Stimulated activated CD4-positive, alpha-beta T cell treated with anti-CD3 and anti-CD28 coated beads, TNF-alpha, amount 100 ng/mL, for 24 hours (primary cell): ENCODE measurements around the gene ADCY1.

Source experiments
- DNase-seq, 3 experiments: peaks; one replicate each; pipeline ENCODE4 v3.0.0-alpha.2; 2020; ENCODE audit warnings: low read depth in 3 of 3

The ADCY1 gene

DNA sequence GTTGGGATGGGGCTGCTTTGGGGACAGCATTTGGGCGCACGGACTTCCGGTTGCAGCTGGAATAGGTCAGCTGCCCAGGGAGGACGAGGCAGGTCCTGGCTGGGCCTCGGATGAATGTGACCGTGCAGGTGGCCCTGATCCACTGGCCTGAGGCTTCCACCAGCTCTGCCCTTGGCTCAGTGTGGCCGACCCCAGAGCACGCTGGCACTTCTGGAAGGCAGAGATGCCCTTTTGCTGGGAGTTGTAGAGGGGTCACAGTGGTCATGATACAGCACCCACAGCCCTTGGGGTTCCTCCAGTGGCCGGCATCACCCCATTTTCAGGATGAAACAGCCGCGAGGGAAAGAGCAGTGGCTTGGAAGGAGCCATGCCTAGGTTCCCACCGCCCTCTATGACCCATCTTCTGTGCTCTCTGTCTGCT, 19.0 kb downstream of the ADCY1 start:
- DNase-seq: no peak

DNA sequence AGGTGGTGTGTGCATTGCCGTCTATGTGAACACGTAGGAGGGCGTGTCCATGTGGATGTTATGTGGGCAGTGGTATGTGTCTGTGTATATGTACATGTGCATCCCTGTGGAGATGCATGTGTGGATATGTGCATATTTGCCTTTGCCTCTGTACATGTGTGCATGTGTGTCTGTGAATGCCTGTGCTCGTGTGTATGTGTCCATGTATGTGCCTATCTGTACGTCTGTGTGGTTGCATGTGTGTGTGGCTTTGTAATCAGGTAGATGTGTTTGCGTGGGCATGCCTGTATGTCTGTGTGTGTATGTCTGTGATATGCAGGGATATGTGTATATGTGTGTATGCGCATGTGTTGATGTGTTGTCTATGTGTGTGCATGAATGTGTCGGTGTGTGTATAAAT, 19.7 kb downstream of the ADCY1 start:
- DNase-seq: no peak

DNA sequence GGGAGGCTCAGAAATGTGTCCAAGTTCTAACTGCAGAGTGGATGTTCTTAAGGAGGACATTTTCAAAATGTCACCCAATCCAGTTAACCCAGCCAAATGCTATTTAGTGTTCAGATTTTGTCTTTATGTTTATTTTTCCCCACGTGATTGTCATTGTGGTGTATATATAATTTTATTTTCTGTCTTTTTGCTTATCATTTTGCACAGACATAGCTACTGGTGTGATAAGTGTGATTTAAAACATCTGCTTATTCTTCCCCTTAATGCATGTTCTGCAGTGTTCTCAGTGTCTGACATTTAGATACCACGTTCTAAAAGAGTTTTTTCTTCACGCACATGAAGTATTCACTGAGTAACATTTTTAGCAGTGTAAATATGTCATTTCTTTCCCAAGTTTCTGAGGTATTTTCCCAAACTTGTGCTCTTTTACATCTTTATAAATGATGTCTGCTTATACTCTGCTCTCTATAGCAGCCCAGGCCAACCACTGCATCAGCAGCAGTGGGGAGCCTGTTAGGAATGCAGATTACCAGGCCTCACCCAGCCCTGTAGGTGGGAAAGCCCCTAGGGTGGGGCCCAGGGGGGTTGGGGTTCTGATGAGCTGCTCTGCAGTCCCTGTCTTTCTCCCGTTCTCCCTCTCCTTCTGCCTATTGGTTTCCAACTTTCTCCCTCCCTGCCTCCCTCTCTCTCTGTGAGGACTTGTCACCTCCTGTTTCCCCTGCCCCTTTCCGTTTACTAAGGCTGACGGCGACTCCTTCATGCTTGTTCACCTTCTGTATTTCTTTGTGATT, 20.8 kb downstream of the ADCY1 start:
- DNase-seq: no peak

DNA sequence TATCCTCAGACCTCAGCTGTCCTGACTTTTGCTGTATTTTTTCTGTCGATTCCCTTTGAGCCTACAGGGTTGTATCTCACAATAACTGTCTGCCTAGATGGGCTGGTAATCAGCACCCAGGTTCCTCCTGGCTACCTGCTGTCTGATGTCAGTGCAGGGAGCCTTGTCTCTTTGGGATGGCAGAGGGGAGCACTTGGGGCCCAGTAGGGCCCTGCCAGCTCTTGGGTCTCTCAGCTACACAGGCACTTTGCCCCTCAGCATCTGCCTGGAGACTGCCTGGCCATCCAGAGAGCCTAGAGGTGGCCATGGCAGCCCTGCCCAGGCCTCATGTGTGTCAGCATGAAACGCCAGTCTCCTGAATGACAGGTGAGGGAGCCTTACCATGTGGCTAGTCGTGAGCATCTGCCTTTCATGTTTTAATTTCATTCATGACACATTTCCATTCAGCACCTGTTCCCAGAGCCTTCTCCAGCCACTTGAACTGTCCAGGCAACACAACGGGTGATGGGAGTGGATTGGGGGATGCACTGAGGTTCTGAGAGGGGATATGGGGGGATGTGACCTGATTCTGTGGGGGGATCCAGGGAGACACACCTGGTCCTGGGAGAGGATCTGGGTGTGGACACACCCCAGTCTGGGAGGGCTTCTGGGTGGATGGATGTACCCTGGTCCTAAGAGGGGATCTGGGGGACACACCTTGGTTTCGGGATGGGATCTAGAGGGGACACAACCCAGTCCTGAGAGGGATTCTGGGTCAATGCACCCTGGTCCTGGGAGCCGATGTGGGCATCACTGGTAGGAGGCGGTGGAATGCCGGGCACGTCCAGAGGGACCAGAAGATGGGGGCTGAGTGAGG, 21.9 kb downstream of the ADCY1 start:
- no peak for DNase-seq

DNA sequence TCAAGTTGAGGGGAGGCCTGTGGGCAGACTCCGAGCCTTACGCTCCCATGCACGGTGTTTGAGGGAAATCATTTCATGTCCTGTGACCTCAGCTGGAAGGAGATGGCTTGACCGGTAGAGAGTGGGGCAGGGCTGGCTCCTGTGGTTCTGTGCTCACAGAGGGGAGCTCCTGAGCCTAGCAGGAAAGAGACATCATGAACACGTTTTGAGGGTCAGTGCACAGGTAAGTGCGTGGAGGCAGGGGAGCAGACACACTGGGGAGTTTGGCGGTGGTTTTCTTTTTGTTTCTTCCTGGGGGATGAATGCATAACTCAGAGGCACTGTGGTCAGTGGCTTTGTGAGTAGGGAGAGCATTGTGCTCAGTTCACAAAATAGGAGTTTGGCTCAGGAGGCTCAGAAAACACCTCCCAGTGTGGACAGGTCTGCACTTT, 22.5 kb downstream of the ADCY1 start:
- DNase-seq: no peak

DNA sequence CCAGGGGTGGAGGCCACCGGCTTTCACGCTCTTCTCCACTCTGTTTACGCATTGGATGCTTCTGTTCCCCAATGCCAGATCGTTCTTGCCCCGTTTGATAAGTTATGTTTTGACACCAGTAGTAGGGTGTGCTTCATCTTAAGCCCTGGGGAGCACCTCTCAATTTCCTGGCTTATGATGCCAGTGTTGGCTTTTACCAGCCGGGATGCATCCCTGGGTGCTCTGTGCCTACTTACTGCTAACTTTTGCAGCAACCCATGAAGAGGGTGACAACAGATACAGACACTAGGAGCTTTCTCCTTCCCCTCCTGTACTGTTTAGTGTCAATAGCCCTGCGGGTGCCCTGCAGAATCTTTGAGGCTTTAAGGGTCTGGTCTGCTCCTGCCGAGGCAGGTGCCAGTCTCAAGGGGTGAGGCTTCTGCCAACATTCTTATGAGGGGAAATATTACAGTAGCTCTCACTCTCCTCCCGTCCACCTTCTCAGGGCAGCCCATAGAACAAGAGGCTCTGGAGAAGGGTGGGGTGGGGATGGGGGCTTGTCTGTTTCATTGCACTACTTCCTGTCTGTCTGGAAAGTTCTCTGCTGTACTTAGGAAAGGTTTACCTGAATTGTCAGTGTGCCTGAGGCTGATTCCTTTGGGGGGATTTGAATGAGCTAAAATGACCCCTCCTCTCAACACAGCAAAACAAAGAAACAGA, 23.3 kb downstream of the ADCY1 start:
- no peak for DNase-seq

DNA sequence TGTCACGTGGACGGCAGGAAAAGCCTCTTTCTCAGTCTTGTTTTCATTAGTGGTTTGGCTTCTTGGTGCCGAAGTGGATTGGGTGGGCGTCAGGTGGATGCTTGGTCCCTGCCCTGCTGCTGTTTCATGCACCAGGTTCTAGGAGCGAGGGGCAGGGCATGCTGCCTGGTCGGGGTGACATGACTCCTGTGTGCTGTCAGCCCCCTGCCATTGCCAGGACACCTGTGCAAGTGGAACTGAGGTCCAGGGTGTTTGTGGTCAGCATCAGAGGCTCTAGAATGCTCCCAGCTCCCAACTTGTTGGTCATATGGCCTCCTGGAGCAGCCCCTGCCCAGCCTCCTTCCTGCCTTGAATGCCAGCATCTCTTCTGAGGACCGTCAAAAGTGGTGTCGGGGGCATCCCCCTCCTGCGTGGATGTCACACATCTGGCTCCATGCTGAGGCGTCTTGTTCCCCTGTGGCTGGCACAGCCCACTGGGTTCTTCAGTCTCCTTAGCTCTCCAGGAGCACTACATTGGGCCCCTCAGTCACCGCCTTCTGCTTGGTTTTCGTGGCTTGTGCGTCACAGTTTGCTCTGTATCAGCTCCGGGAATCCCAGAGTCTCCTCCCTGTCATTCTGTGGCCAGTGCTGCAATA, 24.8 kb downstream of the ADCY1 start:
- DNase-seq: no peak

DNA sequence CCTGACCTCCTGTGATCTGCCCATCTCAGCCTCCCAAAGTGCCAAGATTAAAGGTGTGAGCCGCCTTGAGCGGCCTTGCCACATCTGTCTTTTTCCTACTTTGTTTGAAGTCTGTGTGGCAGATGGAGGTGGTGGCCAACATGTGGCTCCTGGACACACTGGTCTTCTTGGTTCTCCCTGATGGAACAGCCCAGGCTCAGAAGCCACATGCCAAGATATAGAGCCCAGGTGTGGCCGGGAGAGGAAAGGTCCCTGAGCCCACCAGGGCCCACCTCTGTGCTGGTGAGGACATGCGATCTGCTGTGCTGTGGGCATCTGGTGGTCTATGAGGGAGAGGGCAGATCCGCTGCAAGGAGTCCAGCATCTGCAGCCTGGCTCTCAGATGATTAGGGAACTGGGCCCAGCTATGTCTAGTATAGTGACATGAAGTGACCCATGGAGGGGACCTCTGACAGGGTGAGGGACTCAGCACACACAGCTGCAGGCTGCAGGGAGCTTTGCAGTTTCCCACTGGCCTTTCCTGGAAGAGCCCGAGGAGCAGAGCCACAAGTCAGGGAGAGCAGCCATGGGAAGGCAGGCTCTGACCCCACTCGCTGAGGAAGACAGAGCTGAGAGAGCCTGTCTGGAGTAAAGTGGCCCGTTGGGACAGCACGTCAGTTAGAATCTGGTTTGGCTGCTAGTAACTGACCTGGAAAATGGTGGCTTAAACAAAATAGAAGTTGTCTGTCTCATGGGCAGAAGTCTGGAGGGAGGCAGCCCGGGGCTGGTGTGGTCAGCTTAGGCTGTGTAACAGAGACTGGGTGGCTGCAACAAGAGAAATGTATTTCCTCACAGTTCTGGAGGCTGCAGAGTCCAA, 25.9 kb downstream of the ADCY1 start:
- no peak for DNase-seq

DNA sequence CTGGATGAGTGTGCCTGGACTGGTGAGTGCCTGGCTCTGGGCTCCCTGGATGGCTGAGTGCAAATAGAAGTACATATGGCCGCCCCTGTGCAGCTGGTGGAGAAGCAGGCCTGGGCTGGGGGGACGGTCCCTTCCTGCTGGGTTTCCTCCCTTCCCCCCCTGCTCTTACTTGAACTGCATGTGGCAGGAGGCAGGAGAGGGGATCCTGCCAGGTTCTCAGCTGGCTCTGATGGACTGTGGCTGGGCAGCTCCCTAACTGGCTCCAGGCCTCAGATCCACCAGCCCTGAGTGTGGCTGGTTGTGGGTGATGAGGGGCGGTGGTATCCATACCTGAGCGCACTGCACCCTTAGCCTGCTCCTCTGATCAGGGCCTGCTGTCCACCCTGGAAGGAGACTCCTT, 26.9 kb downstream of the ADCY1 start:
- no peak for DNase-seq

DNA sequence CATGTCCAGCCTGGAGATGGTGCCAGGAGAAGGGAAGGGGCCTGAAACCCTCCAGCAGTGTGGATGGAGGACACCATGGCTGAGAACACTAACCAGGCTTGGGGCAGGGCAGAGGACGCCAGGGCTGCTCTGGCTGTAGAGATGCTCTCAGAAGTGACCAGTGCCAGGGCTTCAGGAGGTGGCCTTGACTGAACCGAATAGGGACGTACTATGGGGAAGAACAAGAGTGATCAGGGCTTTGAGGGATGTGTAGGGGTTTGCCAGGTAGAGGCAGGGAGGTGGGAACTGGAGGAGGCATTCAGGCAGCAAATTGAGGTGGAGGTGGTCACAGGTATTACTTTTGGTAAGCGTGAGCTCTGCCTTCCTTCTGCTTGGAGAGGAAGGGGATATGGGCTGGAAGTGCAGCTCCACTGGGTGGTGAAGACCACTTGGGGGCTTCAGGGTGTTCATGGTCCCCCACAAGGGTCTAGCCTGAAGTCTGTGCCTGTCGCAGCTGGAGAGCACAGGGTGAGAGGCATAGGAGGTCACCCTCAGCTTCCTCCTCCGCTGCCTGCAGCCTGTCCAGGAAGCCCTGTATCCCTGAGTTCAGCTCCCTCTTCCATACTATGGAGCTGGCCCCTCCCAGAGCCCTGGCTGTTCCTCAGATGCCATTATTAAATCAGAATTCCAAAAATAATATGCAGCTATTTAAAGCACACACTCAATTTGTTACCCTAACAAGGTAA, 27.8 kb downstream of the ADCY1 start:
- no peak for DNase-seq

DNA sequence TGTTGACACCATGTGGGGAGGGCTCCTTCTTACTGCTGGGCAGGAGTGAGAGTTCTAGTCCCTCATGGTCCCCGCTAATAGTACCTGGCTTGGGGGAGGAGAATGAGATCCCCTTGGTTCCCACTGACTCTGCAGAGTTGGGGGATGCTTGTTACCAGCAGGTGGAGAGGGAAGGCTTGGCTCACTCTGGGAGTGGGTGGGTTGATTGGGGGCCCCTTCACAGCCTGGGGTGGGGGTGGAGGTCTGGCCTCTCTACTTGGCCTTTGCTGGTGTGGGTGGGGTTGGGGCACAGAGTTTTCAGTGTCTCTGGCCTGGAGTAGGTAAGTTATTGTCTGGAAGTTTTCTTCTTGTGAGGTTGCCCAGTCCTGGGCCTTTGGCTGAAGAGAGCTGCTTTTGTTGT, 31.9 kb downstream of the ADCY1 start:
- DNase-seq: no peak

DNA sequence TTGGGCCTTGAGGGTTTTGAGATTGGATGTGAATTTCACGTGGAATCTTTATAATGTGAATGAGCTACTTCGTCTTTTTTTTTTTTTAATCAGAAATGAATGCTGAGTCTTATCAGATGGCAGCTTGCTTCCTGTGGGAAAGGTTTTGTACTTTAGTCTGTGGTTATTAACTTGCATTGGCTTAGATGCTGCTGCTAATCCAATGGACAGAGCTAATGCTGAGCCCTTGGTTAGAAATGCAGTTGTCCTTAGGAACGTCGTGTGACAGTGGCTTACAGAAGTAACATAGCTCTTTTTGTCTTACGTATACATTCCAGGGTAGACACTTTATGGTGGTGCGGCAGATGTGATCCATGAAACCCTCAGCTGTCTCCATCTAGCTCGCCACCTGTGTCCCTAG, 32.8 kb downstream of the ADCY1 start:
- DNase-seq: no peak

DNA sequence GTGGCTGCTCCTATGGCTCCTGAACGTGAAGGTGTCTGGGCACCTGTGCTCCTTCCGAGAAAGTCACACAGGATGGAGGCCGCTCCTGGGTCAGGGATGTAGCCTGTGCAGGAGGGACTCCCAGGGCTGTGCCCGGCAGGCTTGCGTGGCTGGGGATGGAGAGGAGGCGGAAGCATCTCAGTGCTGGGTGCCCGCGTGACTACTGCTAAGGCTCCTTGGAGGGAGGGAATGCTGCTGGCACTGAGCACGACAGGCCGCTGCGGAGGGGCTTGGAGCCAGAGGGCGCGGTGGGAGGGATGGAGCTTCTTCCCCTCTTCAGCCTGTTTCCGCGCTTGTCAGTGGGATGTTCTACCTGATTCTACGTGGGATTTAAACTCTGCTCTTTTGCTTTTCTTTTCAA, 35.0 kb downstream of the ADCY1 start:
- no peak for DNase-seq

DNA sequence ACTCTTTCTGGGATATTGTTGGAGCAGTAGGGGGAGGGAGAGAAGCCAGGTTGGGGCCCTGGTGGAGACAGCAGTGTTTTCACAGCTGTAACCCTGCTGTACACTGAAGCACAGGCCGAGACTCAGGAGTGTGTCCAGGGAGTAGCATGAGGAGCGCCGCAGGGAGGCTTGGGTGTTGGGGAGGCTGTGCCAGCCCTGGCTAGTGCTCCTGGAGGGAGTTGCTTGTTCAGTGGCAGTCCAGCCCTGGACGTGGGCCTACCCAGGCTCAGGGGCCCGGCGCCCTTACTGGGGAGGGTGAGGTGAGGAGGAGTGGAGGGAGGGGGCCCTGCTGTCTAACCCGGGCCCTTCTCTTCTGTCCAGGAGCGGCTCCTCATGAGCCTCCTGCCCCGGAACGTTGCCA, 35.9 kb downstream of the ADCY1 start:
- DNase-seq: no peak

DNA sequence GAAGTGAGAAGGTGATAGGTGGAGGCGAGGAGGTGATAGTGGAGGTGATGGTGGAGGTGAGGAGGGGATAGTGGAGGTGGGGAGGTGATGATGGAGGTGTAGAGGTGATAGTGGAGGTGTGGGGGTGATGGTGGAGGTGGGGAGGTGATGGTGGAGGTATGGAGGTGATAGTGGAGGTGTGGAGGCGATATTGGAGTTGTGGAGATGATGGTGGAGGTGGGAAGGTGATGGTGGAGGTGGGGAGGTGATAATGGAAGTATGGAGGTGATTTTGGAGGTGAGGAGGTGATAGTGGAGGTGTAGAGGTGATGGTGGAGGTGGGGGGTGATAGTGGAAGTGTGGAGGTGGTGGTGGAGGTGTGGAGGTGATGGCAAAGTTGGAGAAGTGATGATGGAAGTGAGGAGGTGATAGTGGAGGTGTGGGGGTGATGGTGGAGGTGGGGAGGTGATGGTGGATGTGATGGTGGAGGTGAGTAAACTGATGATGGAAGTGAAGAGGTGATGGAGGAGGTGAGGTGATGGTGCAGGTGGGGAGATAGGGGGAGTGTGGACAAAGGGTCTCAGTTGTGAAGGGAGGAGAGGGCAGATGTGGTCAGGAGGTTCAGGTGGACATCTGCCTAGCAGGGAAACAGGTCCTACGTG, 36.6 kb downstream of the ADCY1 start:
- no peak for DNase-seq

DNA sequence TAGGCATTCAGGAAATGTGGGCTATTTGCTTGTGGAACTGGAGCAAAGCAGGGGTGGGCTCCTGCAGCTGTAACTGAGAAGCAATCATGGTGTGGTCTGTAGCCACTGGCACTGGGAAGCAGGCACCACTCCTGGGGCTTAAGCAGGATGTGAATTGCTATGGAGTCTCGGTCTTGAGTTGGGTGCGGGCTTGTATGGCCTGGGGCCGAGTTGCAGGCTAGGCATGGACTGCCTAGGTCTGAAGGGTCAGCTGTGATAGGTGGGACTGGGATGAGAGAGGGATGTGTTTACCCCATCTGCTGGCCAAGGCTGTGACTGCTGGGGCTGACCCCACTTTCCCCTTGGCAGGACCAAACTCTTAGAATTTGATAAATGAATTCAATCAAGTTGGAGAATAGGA, 43.0 kb downstream of the ADCY1 start:
- no peak for DNase-seq

DNA sequence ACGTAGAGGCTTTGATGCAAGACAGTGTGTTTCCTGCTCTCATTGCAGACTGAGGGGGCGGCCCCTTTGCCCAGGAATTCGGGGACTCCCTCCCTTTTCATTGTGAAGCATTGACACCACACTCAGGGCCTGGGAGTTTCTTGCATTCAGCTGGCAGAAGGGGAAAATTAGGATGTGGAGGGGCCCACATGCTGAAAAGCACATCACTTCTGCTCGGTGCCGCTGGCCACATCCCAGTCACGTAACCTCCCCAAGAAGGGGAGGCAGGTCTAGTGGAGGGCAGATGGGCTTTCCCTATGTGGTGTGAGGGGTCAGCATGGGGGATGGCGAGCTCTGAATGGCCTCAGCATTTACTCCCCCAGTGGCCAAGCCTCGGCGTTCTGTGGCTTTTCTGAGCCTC, 47.9 kb downstream of the ADCY1 start:
- DNase-seq: no peak

DNA sequence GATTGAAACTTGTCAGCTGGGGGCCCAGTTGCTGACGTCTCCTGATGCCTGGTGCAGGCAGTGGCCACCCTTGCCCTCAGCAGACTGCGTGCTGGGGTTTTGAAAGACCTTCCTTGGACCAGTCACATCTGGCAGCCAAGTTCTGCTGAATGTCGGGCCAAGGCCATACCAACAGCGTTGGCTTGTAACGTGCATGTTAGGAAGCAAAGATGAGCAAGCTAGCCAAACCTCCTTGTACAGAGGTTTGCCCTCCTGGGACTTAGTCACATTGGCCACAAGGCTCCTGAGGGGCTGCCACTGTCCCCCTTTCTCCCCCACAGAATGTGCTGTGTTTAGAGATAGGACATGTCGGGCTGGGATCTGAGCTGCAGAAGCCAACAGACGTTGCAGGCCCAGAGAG, 49.0 kb downstream of the ADCY1 start:
- no peak for DNase-seq

DNA sequence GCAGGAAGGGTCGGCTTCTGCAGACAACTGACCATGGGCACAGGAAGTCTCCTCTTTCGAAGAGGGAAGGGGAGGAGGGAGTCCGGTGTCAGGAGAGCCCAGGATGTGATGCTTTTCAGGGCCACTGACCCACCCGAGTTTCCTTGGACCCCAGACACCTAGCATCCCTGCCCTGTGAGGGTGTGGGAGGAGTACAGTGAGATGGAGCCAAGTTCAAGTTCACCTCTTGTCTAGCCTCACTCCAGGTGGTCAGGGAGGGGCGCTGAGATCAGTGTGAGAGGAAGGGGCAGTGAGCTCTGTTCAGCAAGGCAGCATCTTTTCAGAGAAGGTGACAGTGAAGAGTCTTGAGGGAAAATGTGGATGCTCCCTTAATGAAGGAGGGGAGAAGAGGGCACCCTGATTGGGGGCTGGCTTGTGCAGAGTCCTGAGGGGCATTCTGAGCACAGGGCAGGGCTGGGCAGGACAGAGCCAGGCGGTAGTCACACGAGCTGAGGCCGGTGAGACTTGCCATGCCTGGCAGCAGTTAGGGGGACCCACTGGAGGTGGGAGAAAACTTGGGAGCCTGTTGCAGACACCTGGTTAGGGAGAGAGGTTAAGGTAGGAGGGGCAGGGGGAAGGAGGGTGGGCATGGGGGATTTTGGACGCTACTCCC, 49.7 kb downstream of the ADCY1 start:
- no peak for DNase-seq
